ENCODE data around the gene CRYBG1. TPM values are rescaled to one million over a fixed set of nuclear protein-coding genes. Genes with fewer than 3 reads are reported as not detected.

Gene CRYBG1
- total and polyA plus RNA-seq, 10 of the 15 experiments (the other 5 are each of a cell fraction or from before 2014, with no cell fraction given) = 6.5 to 57.0 (median 25.2) TPM

- TF ChIP-seq RELB (IDR thresholded peaks at IDR 0.05; ENCODE audit: low read depth) = peak; percentile 69
- TF ChIP-seq POLR2AphosphoS2 (IDR thresholded peaks at IDR 0.05; ENCODE audit: low read depth, low read length) = 0 out of 2 replicates have a peak, but pooled peaks have one; percentile 51
- TF ChIP-seq MTA2 (IDR thresholded peaks at IDR 0.05; ENCODE audit: low read depth) = peak; percentile 63; the same call in 1 of the 2 replicates
- peak; percentile 54; the same call in 1 of the 2 replicates for TF ChIP-seq CBX5 (IDR thresholded peaks at IDR 0.05; ENCODE audit: low read depth)
- TF ChIP-seq CUX1 (IDR thresholded peaks at IDR 0.05; ENCODE audit: insufficient replicate concordance, low read depth, low read length) = peak; percentile 89
- peak; percentile 80; the same call in 1 of the 2 replicates for TF ChIP-seq MTA3 (IDR thresholded peaks at IDR 0.05; ENCODE audit: borderline replicate concordance, low read length)
- TF ChIP-seq CBFB (IDR thresholded peaks at IDR 0.05; ENCODE audit: low read depth) = peak; percentile 77
- peak; percentile 71; the same call in 1 of the 2 replicates for TF ChIP-seq TCF3 (IDR thresholded peaks at IDR 0.05; ENCODE audit: borderline replicate concordance, insufficient read depth, low read depth, low read length)
- TF ChIP-seq IKZF1 (conservative IDR thresholded peaks at IDR 0.05) = peak; percentile 81
- no peak for TF ChIP-seq ESRRA (IDR thresholded peaks at IDR 0.05; ENCODE audit: low read length)
- peak; percentile 70 to 82 for TF ChIP-seq BHLHE40 (IDR thresholded peaks at IDR 0.05; ENCODE audit: borderline replicate concordance in 1 of 2, low read depth in 2 of 2, low read length in 1 of 2)
- peak; percentile 96 for TF ChIP-seq MEF2B (IDR thresholded peaks at IDR 0.05; ENCODE audit: partially characterized antibody, poor library complexity, severe bottlenecking)
- TF ChIP-seq JUND (IDR thresholded peaks at IDR 0.05; ENCODE audit: low read depth, low read length) = peak; percentile 80; the same call in 1 of the 2 replicates
- 0 out of 2 replicates have a peak, but pooled peaks have one; percentile 10 for TF ChIP-seq SMARCA5 (IDR thresholded peaks at IDR 0.05)
- peak; percentile 84 for TF ChIP-seq PAX5 (IDR thresholded peaks at IDR 0.05; ENCODE audit: borderline replicate concordance, low read depth, low read length)
- TF ChIP-seq BCL3 (IDR thresholded peaks at IDR 0.05; ENCODE audit: borderline replicate concordance, insufficient read depth, low read depth, low read length, poor library complexity, severe bottlenecking) = peak; percentile 92
- TF ChIP-seq ZNF622 (IDR thresholded peaks at IDR 0.05) = no peak
- peak; percentile 21 for TF ChIP-seq KLF5 (IDR thresholded peaks at IDR 0.05; ENCODE audit: partially characterized antibody)
- TF ChIP-seq EED (IDR thresholded peaks at IDR 0.05; ENCODE audit: low read depth) = peak; percentile 95
- peak; percentile 85; the same call in 1 of the 2 replicates for TF ChIP-seq FOXM1 (IDR thresholded peaks at IDR 0.05; ENCODE audit: low read depth, low read length)
- peak; percentile 50; the same call in 1 of the 2 replicates for TF ChIP-seq CREB1 (IDR thresholded peaks at IDR 0.05; ENCODE audit: low read depth)
Observed at GRCh38 chr6:106519460-106520394, 159.2 kb downstream of the CRYBG1 start (continued).
